Measurements from ENCODE around the gene TNIK.

DNA sequence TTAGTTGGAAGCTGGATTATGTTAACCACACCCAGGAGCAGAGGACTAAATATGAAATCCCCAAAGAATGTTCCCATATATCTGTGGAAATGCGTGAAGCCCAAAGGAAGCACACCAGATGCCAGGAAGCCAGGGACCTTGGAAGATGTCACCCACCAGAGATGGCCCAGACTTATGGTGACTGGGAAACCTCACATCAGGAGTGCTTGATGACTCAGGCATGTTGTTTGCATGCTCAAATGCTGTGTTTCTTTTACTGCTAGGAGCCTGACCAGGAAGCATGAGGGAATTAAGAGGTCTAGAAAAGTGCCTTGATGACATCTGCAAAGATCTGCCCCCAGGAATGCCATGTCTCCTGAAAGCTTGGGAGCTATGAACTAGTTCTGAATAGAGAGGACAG, 324.7 kb downstream of the TNIK start:
- TF ChIP-seq, protein P1, sequence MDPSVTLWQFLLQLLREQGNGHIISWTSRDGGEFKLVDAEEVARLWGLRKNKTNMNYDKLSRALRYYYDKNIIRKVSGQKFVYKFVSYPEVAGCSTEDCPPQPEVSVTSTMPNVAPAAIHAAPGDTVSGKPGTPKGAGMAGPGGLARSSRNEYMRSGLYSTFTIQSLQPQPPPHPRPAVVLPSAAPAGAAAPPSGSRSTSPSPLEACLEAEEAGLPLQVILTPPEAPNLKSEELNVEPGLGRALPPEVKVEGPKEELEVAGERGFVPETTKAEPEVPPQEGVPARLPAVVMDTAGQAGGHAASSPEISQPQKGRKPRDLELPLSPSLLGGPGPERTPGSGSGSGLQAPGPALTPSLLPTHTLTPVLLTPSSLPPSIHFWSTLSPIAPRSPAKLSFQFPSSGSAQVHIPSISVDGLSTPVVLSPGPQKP (IDR thresholded peaks at IDR 0.05; ENCODE audit: borderline replicate concordance, low read depth, low read length) = no peak
- TF ChIP-seq, protein P2, sequence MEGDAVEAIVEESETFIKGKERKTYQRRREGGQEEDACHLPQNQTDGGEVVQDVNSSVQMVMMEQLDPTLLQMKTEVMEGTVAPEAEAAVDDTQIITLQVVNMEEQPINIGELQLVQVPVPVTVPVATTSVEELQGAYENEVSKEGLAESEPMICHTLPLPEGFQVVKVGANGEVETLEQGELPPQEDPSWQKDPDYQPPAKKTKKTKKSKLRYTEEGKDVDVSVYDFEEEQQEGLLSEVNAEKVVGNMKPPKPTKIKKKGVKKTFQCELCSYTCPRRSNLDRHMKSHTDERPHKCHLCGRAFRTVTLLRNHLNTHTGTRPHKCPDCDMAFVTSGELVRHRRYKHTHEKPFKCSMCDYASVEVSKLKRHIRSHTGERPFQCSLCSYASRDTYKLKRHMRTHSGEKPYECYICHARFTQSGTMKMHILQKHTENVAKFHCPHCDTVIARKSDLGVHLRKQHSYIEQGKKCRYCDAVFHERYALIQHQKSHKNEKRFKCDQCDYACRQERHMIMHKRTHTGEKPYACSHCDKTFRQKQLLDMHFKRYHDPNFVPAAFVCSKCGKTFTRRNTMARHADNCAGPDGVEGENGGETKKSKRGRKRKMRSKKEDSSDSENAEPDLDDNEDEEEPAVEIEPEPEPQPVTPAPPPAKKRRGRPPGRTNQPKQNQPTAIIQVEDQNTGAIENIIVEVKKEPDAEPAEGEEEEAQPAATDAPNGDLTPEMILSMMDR (conservative IDR thresholded peaks at IDR 0.05; ENCODE audit: low read depth, low read length) = no peak
- TF ChIP-seq POLR2A (IDR thresholded peaks at IDR 0.05; ENCODE audit: low read depth, low read length) (no peak), RCOR1 (IDR thresholded peaks at IDR 0.05; ENCODE audit: insufficient replicate concordance, low read length) (no peak), RAD21 (IDR thresholded peaks at IDR 0.05; ENCODE audit: low read length) (no peak), MAFK (IDR thresholded peaks at IDR 0.05; ENCODE audit: low read depth, low read length) (no peak), MAZ (IDR thresholded peaks at IDR 0.05; ENCODE audit: borderline replicate concordance, low read depth, low read length) (no peak), CEBPB (IDR thresholded peaks at IDR 0.05; ENCODE audit: low read depth, low read length) (no peak)
- TF ChIP-seq, protein P3, sequence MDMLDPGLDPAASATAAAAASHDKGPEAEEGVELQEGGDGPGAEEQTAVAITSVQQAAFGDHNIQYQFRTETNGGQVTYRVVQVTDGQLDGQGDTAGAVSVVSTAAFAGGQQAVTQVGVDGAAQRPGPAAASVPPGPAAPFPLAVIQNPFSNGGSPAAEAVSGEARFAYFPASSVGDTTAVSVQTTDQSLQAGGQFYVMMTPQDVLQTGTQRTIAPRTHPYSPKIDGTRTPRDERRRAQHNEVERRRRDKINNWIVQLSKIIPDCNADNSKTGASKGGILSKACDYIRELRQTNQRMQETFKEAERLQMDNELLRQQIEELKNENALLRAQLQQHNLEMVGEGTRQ (IDR thresholded peaks at IDR 0.05; ENCODE audit: low read depth, low read length) = no peak

Measured in IMR-90 (cell line).